HG03442 (cell line): Measurements from ENCODE around the gene ZSCAN20.

Experiments used
- ATAC-seq: cut with Tn5 transposase; IDR thresholded peaks from one replicate; pipeline ENCODE4 v1.9.1; 2021; ENCODE audit warnings: mild to moderate bottlenecking, moderate library complexity; ENCODE audit not compliant: unreplicated experiment

The ZSCAN20 gene

GRCh38 chr1:33443080-33443704 is 29.3 kb upstream of the ZSCAN20 start:
- ATAC-seq = no peak

- ATAC-seq = no peak
Observed at GRCh38 chr1:33443705-33444180, 28.7 kb upstream of the ZSCAN20 start.

- no peak for ATAC-seq
Observed at GRCh38 chr1:33445108-33445507, 27.3 kb upstream of the ZSCAN20 start.

- no peak for ATAC-seq
Observed at GRCh38 chr1:33446590-33446989, 25.9 kb upstream of the ZSCAN20 start.

- no peak for ATAC-seq
Observed at GRCh38 chr1:33454646-33455282, 17.7 kb upstream of the ZSCAN20 start.

- no peak for ATAC-seq
Observed at GRCh38 chr1:33455539-33456501, 16.6 kb upstream of the ZSCAN20 start.

GRCh38 chr1:33456502-33456886 is 16.0 kb upstream of the ZSCAN20 start:
- no peak for ATAC-seq

GRCh38 chr1:33459691-33460090 is 12.8 kb upstream of the ZSCAN20 start:
- no peak for ATAC-seq

- no peak for ATAC-seq
Observed at GRCh38 chr1:33460144-33460543, 12.3 kb upstream of the ZSCAN20 start.

GRCh38 chr1:33460947-33461629 is 11.4 kb upstream of the ZSCAN20 start:
- peak; percentile 62 for ATAC-seq

GRCh38 chr1:33462405-33463164 is 9.9 kb upstream of the ZSCAN20 start:
- no peak for ATAC-seq

- ATAC-seq = no peak
Observed at GRCh38 chr1:33464552-33464951, 7.9 kb upstream of the ZSCAN20 start.

- no peak for ATAC-seq
Observed at GRCh38 chr1:33465316-33465715, 7.1 kb upstream of the ZSCAN20 start.

- no peak for ATAC-seq
Observed at GRCh38 chr1:33466159-33466558, 6.3 kb upstream of the ZSCAN20 start.

- no peak for ATAC-seq
Observed at GRCh38 chr1:33468011-33468410, 4.4 kb upstream of the ZSCAN20 start.

GRCh38 chr1:33468531-33468930 is 3.9 kb upstream of the ZSCAN20 start:
- ATAC-seq = no peak

GRCh38 chr1:33468967-33469366 is 3.5 kb upstream of the ZSCAN20 start:
- ATAC-seq = no peak

GRCh38 chr1:33469691-33470090 is 2.8 kb upstream of the ZSCAN20 start:
- ATAC-seq = no peak

GRCh38 chr1:33470495-33471012 is 1.9 kb upstream of the ZSCAN20 start:
- no peak for ATAC-seq

- no peak for ATAC-seq
Observed at GRCh38 chr1:33471416-33471815, 1.0 kb upstream of the ZSCAN20 start.
